K562 (cell line): ENCODE measurements around the gene RGL4. TPM values are rescaled to one million over a fixed set of nuclear protein-coding genes. Genes with fewer than 3 reads are reported as not detected.
A peak's percentile ranks its signal among the peaks of the same experiment; 100 is the strongest.

Source experiments
- ATAC-seq: fragments of 200-7000 bp; cut with Tn5 transposase; 3 replicates; pipeline ENCODE4 v1.9.1; 2020; ENCODE audit warnings: moderate library complexity
- BruUV-seq: library from RNA; stranded (reverse); fragments of 400-500 nt; replicated peaks from 2 replicates; lab custom pipeline; 2021; lab: Mats Ljungman, UMichigan
- CTCF ChIA-PET: fragments of 300-600 bp; formaldehyde crosslinking; extraction: SDS; loops from one replicate; lab custom pipeline; 2021; ENCODE audit warnings: low intra/inter-chr PET ratio; lab: Yijun Ruan, JAX
- POLR2A ChIA-PET: fragments of 300-600, 350-650 bp; sonication (Branson Sonifier 250); formaldehyde crosslinking; extraction: SDS; loops from one replicate; lab custom pipeline; 2021; ENCODE audit warnings: antibody characterized with exemption, inconsistent platforms; lab: Yijun Ruan, JAX
- DNase-seq, 4 experiments: peaks; one replicate each; pipeline versions ENCODE4 v3.0.0 to v3.0.0-alpha.2; 2011 to 2018; ENCODE audit warnings: low spot score in 3 of 4, mixed read lengths in 3 of 4; ENCODE audit errors: extremely low read depth in 1 of 4
- FAIRE-seq: peaks from 2 replicates; lab custom pipeline; 2011; peaks lifted over from hg19 to GRCh38; lab: Jason Lieb, UNC
- H2AFZ ChIP-seq: 2 replicates; pipeline ENCODE4 v1.6.0; 2011; ENCODE audit warnings: low read depth, low read length, control low read depth, inconsistent platforms
- H3K27ac ChIP-seq: fragments of 200-600 bp; 3 replicates; pipeline ENCODE4 v1.8.0; 2011; ENCODE audit warnings: low read depth, mild to moderate bottlenecking, control low read depth, inconsistent platforms, low read length, moderate library complexity, mixed read lengths; ENCODE audit errors: extremely low read depth
- H3K27me3 ChIP-seq, 2 experiments: fragments of 300-600 bp in 1 of 2; 2 replicates in 1 of 2; 3 replicates in 1 of 2; pipeline versions ENCODE4 v1.6.0 to v1.8.0; 2011; ENCODE audit warnings: inconsistent platforms in 2 of 2, low read length in 2 of 2, mild to moderate bottlenecking in 1 of 2, mixed read lengths in 1 of 2, moderate library complexity in 1 of 2; ENCODE audit not compliant: control insufficient read depth in 2 of 2, insufficient read depth in 2 of 2
- H3K36me3 ChIP-seq: fragments of 300-600 bp; 3 replicates; pipeline ENCODE4 v1.8.0; 2011; ENCODE audit warnings: mild to moderate bottlenecking, low read length, inconsistent platforms; ENCODE audit not compliant: control insufficient read depth, insufficient read depth
- H3K4me1 ChIP-seq, 2 experiments: fragments of 200-600 bp in 1 of 2; replicated peaks in 1 of 2; 2 replicates in 1 of 2; 3 replicates in 1 of 2; pipeline versions ENCODE4 v1.5.1 to v1.8.0; 2011; ENCODE audit warnings: inconsistent platforms in 2 of 2, low read length in 2 of 2, mild to moderate bottlenecking in 1 of 2, mixed read lengths in 1 of 2, moderate library complexity in 1 of 2; ENCODE audit not compliant: control insufficient read depth in 2 of 2, insufficient read depth in 2 of 2
- H3K4me2 ChIP-seq: 2 replicates; pipeline ENCODE4 v1.6.1; 2011; ENCODE audit warnings: low read length, control low read depth, inconsistent platforms, mixed read lengths; ENCODE audit not compliant: insufficient read depth
- H3K4me3 ChIP-seq: fragments of 200-600 bp; sonication (generic), shearing (Covaris generic); 2 replicates; pipeline ENCODE4 v1.5.1; 2016; ENCODE audit warnings: control low read depth, inconsistent platforms
- H3K79me2 ChIP-seq: fragments of 200-600 bp; 3 replicates; pipeline ENCODE4 v1.8.0; 2011; ENCODE audit warnings: low read length, inconsistent platforms; ENCODE audit not compliant: control insufficient read depth, insufficient read depth
- H3K9ac ChIP-seq, 2 experiments: 2 replicates each; pipeline versions ENCODE4 v1.6.0 to v1.6.1; 2011; ENCODE audit warnings: low read depth in 2 of 2, low read length in 2 of 2, control low read depth in 1 of 2, inconsistent platforms in 1 of 2, mild to moderate bottlenecking in 1 of 2, mixed read lengths in 1 of 2; ENCODE audit not compliant: insufficient read depth in 1 of 2
- H3K9me1 ChIP-seq: one replicate; pipeline ENCODE4 v1.6.0; 2011; ENCODE audit warnings: inconsistent platforms, mild to moderate bottlenecking, low read length, moderate library complexity; ENCODE audit not compliant: control insufficient read depth, insufficient read depth
- H3K9me3 ChIP-seq: replicated peaks from 2 replicates; pipeline ENCODE4 v1.5.1; 2011; ENCODE audit warnings: low read depth, low read length, inconsistent platforms; ENCODE audit not compliant: control insufficient read depth, insufficient read depth
- H4K20me1 ChIP-seq: replicated peaks from 2 replicates; pipeline ENCODE4 v1.6.1; 2011; ENCODE audit warnings: low read length, inconsistent platforms, mixed read lengths; ENCODE audit not compliant: control insufficient read depth, insufficient read depth
- BRF1 ChIP-seq: IDR thresholded peaks from 3 replicates; pipeline ENCODE4 v1.6.1; 2011; ENCODE audit warnings: borderline replicate concordance, mild to moderate bottlenecking; ENCODE audit not compliant: insufficient read length; ENCODE audit errors: extremely low read depth
- CBX1 ChIP-seq: sonication (generic); IDR thresholded peaks from 2 replicates; pipeline ENCODE4 v1.6.1; 2016; ENCODE audit warnings: antibody characterized with exemption, low read depth, mild to moderate bottlenecking
- CEBPZ ChIP-seq: fragments of 150-350 bp; IDR thresholded peaks from 2 replicates; pipeline ENCODE4 v1.6.1; 2014; ENCODE audit warnings: low read depth, mild to moderate bottlenecking, low read length, borderline replicate concordance
- ELF2 ChIP-seq: fragments of 250-450 bp; sonication (Bioruptor Pico); IDR thresholded peaks from 2 replicates; pipeline ENCODE4 v1.5.0; 2021; ENCODE audit warnings: mild to moderate bottlenecking
- IRF2 ChIP-seq: sonication (generic); formaldehyde crosslinking; IDR thresholded peaks from 2 replicates; pipeline ENCODE4 v1.8.1; 2022; ENCODE audit warnings: mild to moderate bottlenecking, missing genetic modification reagents
- MEIS2 ChIP-seq: fragments of 450-650 bp; IDR thresholded peaks from 2 replicates; pipeline ENCODE4 v1.6.1; 2014; ENCODE audit warnings: mild to moderate bottlenecking; ENCODE audit not compliant: partially characterized antibody
- NFIC ChIP-seq: fragments of 450-650 bp; IDR thresholded peaks from 2 replicates; pipeline ENCODE4 v1.6.1; 2017; ENCODE audit warnings: mild to moderate bottlenecking, inconsistent platforms
- NONO ChIP-seq, 2 experiments: fragments of 200-400 bp in 1 of 2; fragments of 450-650 bp in 1 of 2; formaldehyde crosslinking in 1 of 2; IDR thresholded peaks; 2 replicates each; pipeline ENCODE4 v1.6.1; 2017; ENCODE audit warnings: low read depth in 2 of 2, mild to moderate bottlenecking in 2 of 2, moderate library complexity in 2 of 2, low read length in 1 of 2
- ZNF165 ChIP-seq: fragments of 250-450 bp; sonication (Bioruptor Pico); IDR thresholded peaks from 2 replicates; pipeline ENCODE4 v1.4.0; 2020; ENCODE audit warnings: borderline replicate concordance
- ZNF217 ChIP-seq: sonication (generic); formaldehyde crosslinking; IDR thresholded peaks from 2 replicates; pipeline ENCODE4 v1.8.0; 2022; ENCODE audit warnings: mild to moderate bottlenecking, missing genetic modification reagents
- WGBS: fragments of 100-300 bp; shearing (Covaris generic); methylation state at CpG from one replicate; pipeline ENCODE4 v1.1.6; 2016; ENCODE audit warnings: low coverage, mixed read lengths; ENCODE audit not compliant: insufficient coverage; ENCODE audit errors: missing lambda C conversion rate; 5-methylcytosine and 5-hydroxymethylcytosine counted together
- in situ Hi-C: fragments of 300-500 bp; cut with MboI; formaldehyde crosslinking; loops from 4 replicates; pipeline ENCODE4 v1.15.0; 2018; ENCODE audit warnings: inconsistent platforms, mixed read lengths
- intact Hi-C: fragments of 100-400 bp; cut with micrococcal nuclease; formaldehyde crosslinking; loops from 2 replicates; pipeline ENCODE4 v1.14.2; 2022
- polyA plus RNA-seq, 8 experiments: library from polyadenylated mRNA; depleted of rRNA in 4 of 8; stranded (reverse) in 5 of 8; unstranded in 3 of 8; fragments of >200 nt; fragmentation: Nextera tagmentation in 2 of 8; fragmentation: Illumina TruSeq in 1 of 8; extraction: Ambion mirVana in 2 of 8; extraction: Trizol in 1 of 8; gene quantifications; 2 replicates each; pipeline versions ENCODE4 v1.2.1 to v1.2.3, GENCODE V29; 2011 to 2014; ENCODE audit warnings: inconsistent platforms in 1 of 8, missing spikeins in 1 of 8
- total RNA-seq, 7 experiments: library from RNA; depleted of rRNA in 6 of 7; stranded (reverse); fragments of >200 nt in 6 of 7; fragmentation: Illumina TruSeq in 2 of 7; extraction: Trizol in 2 of 7; gene quantifications; 2 replicates each; pipeline versions ENCODE4 v1.2.1 to v1.2.3, GENCODE V29; 2011 to 2021; ENCODE audit warnings: low replicate concordance in 1 of 7

RGL4 gene
- total and polyA plus RNA-seq, 9 of the 15 experiments (the other 6 are each of a cell fraction or from before 2014, with no cell fraction given), result not detected

- no peaks in the 10 kb centered on the region for H3K27me3 ChIP-seq
- peak overlapping the region; percentile 32; the same call in 1 of the 2 replicates for H2AFZ ChIP-seq
- in situ Hi-C loops, result no loop called here
- no peak overlapping the region for H3K4me3 ChIP-seq
- ATAC-seq, result no peak
- WGBS, result 76% methylated on average over 9 of the region's 17 CpGs
- H3K9ac ChIP-seq, result no peak overlapping the region
- H3K27ac ChIP-seq, result no peak overlapping the region
- H3K9me1 ChIP-seq, result no peaks in the 10 kb centered on the region
- ChIA-PET POLR2A (no interaction called here), CTCF (no interaction called here)
- intact Hi-C loops, result no loop called here
- H4K20me1 ChIP-seq, result no peaks in the 10 kb centered on the region
- no peak for FAIRE-seq
- peaks cover 18% of the 10 kb centered on the region; the same call in 1 of the 3 replicates for H3K36me3 ChIP-seq
- H3K4me1 ChIP-seq, result peaks cover 6 to 25% of the 10 kb centered on the region in 2 experiments; a peak in 4 of 5 replicates
- no peaks in the 10 kb centered on the region for H3K9me3 ChIP-seq
- no TSS peak for BruUV-seq
- no peak overlapping the region for H3K4me2 ChIP-seq
- TF ChIP-seq NFIC, result peak; percentile 74
- TF ChIP-seq ZNF165 (CRISPR knock-in tag), result no peak
- TF ChIP-seq, all 486 proteins: peak for 1
- H3K79me2 ChIP-seq, result peaks cover 19% of the 10 kb centered on the region
- no peak for DNase-seq
These were observed 27.8 kb downstream of the RGL4 start for GRCh38 chr22:23718371-23719165.

GRCh38 chr22:23720855-23721254 is 30.0 kb downstream of the RGL4 start:
- H3K27me3 ChIP-seq, result no peaks in the 10 kb centered on the region
- no peaks in the 10 kb centered on the region for H3K9me3 ChIP-seq
- H3K36me3 ChIP-seq, result no peaks in the 10 kb centered on the region
- no TSS peak for BruUV-seq
- ChIA-PET POLR2A (no interaction called here), CTCF (no interaction called here)
- H3K4me1 ChIP-seq, result peaks cover 5 to 16% of the 10 kb centered on the region in 2 experiments; a peak in 4 of 5 replicates
- no peak overlapping the region for H2AFZ ChIP-seq
- intact Hi-C loops, result no loop called here
- H3K9ac ChIP-seq, result no peak overlapping the region; a peak in 1 of 4 replicates
- no peak for DNase-seq
- H3K27ac ChIP-seq, result no peak overlapping the region
- FAIRE-seq, result no peak
- H3K4me2 ChIP-seq, result no peak overlapping the region
- H3K79me2 ChIP-seq, result peaks cover 14% of the 10 kb centered on the region
- WGBS, result 8% methylated on average over 5 of the region's 6 CpGs
- no peaks in the 10 kb centered on the region for H3K9me1 ChIP-seq
- in situ Hi-C loops, result no loop called here
- no peaks in the 10 kb centered on the region for H4K20me1 ChIP-seq
- ATAC-seq, result no peak
- no peak overlapping the region for H3K4me3 ChIP-seq
- peak; percentile 50 for TF ChIP-seq MEIS2
- TF ChIP-seq IRF2 (CRISPR knock-in tag), result no peak
- TF ChIP-seq BRF1, result no peak
- no peak for TF ChIP-seq ZNF217 (CRISPR knock-in tag)
- no peak for TF ChIP-seq CBX1
- no peak for TF ChIP-seq NONO (IDR thresholded peaks at IDR 0.05; ENCODE audit: low read depth in 2 of 2, low read length in 1 of 2)
- TF ChIP-seq CEBPZ, result no peak
- TF ChIP-seq ELF2, result no peak
